ENCODE data around the gene UPF3A.
A peak's percentile ranks its signal among the peaks of the same experiment; 100 is the strongest.

Gene UPF3A

GRCh38 chr13:114311387-114311786, 30.0 kb downstream of the UPF3A start:
- no peak for TF ChIP-seq CTCF (IDR thresholded peaks at IDR 0.05; ENCODE audit: low read length, missing control alignments)
- no peak overlapping the region for H3K4me3 ChIP-seq (replicated peaks; ENCODE audit: low read depth, low read length)
- no peak for DNase-seq (ENCODE audit: low read depth)

GRCh38 chr13:114311908-114312307, 30.5 kb downstream of the UPF3A start:
- DNase-seq (ENCODE audit: low read depth), result no peak
- no peak for TF ChIP-seq CTCF (IDR thresholded peaks at IDR 0.05; ENCODE audit: low read length, missing control alignments)
- H3K4me3 ChIP-seq (replicated peaks; ENCODE audit: low read depth, low read length), result no peak overlapping the region

GRCh38 chr13:114313061-114313860, 31.9 kb downstream of the UPF3A start:
- no peak for TF ChIP-seq CTCF (IDR thresholded peaks at IDR 0.05; ENCODE audit: low read length, missing control alignments)
- no peak for DNase-seq (ENCODE audit: low read depth)
- H3K4me3 ChIP-seq (replicated peaks; ENCODE audit: low read depth, low read length), result peak overlapping the region; percentile 77

- H3K4me3 ChIP-seq (replicated peaks; ENCODE audit: low read depth, low read length), result peak within 1 kb of the TSS; percentile 77
- DNase-seq (ENCODE audit: low read depth), result peak; percentile 97
- TF ChIP-seq CTCF (IDR thresholded peaks at IDR 0.05; ENCODE audit: low read length, missing control alignments), result no peak
Observed at GRCh38 chr13:114314074-114314912, 32.9 kb downstream of the UPF3A start, which contains the start of gene CHAMP1. TSS of gene CHAMP1 (plus strand) at chr13:114314503. CDS start at chr13:114323843, 9,340 bp downstream.

GRCh38 chr13:114315074-114315785, 33.8 kb downstream of the UPF3A start:
- no peak for TF ChIP-seq CTCF (IDR thresholded peaks at IDR 0.05; ENCODE audit: low read length, missing control alignments)
- no peak for DNase-seq (ENCODE audit: low read depth)
- peak overlapping the region; percentile 77 for H3K4me3 ChIP-seq (replicated peaks; ENCODE audit: low read depth, low read length)

GRCh38 chr13:114318624-114319023, 37.2 kb downstream of the UPF3A start:
- no peak for DNase-seq (ENCODE audit: low read depth)
- H3K4me3 ChIP-seq (replicated peaks; ENCODE audit: low read depth, low read length), result no peak overlapping the region
- no peak for TF ChIP-seq CTCF (IDR thresholded peaks at IDR 0.05; ENCODE audit: low read length, missing control alignments)

All from fibroblast of pulmonary artery (primary cell).